T-cell (primary cell): ENCODE data around the gene LHB. TPM values are rescaled to one million over a fixed set of nuclear protein-coding genes. Genes with fewer than 3 reads are reported as not detected.
A peak's percentile ranks its signal among the peaks of the same experiment; 100 is the strongest.

ENCODE experiments used
- ATAC-seq, 4 experiments: fragments of 200-7000 bp in 3 of 4; fragments of 150-1000 bp in 1 of 4; cut with Tn5 transposase; replicated peaks in 1 of 4; 1 replicate in 3 of 4; 2 replicates in 1 of 4; pipeline ENCODE4 v1.10.0; 2021; ENCODE audit warnings: moderate library complexity in 3 of 4, mild to moderate bottlenecking in 2 of 4, moderate number of reproducible peaks in 1 of 4
- CTCF ChIA-PET, 2 donors: fragments of 300-600 bp; sonication (Branson Sonifier 250); formaldehyde crosslinking; loops; one replicate each; lab custom pipeline; 2022; ENCODE audit warnings: antibody characterized with exemption in 2 of 2; lab: Charles Lee
- POLR2A ChIA-PET, 2 donors: fragments of 300-600 bp; sonication (Branson Sonifier 250); formaldehyde crosslinking; loops; one replicate each; lab custom pipeline; 2022; ENCODE audit warnings: antibody characterized with exemption in 2 of 2; lab: Charles Lee
- DNase-seq, 35 experiments: peaks; one replicate each; pipeline versions ENCODE4 v3.0.0 to v3.0.0-alpha.2; 2013 to 2023
- H3K27ac ChIP-seq: one replicate; pipeline ENCODE4 v1.5.1; 2013; ENCODE audit warnings: low read length
- H3K27me3 ChIP-seq, 2 experiments: replicated peaks in 1 of 2; 1 replicate in 1 of 2; 2 replicates in 1 of 2; pipeline versions ENCODE4 v1.6.1 to v1.7.0; 2013; ENCODE audit warnings: low read length in 1 of 2, mixed read lengths in 1 of 2; ENCODE audit not compliant: control insufficient read depth in 2 of 2, insufficient read depth in 2 of 2; ENCODE audit errors: extremely low read depth in 1 of 2
- H3K36me3 ChIP-seq, 2 donors: 1 replicate in 1 of 2; 2 replicates in 1 of 2; pipeline versions ENCODE4 v1.6.1 to v1.7.0; 2013; ENCODE audit warnings: low read length in 1 of 2; ENCODE audit not compliant: control insufficient read depth in 2 of 2, insufficient read depth in 1 of 2; ENCODE audit errors: extremely low read depth in 1 of 2
- H3K4me1 ChIP-seq, 2 experiments: 1 replicate in 1 of 2; 2 replicates in 1 of 2; pipeline versions ENCODE4 v1.6.1 to v1.7.0; 2013; ENCODE audit warnings: low read length in 2 of 2, mixed read lengths in 1 of 2; ENCODE audit not compliant: insufficient read depth in 2 of 2, control insufficient read depth in 1 of 2; ENCODE audit errors: extremely low read depth in 1 of 2
- H3K4me3 ChIP-seq, 2 donors: 1 replicate in 1 of 2; 2 replicates in 1 of 2; pipeline versions ENCODE4 v1.5.1 to v1.7.0; 2013; ENCODE audit warnings: mild to moderate bottlenecking in 2 of 2, low read length in 1 of 2, moderate library complexity in 1 of 2; ENCODE audit not compliant: control insufficient read depth in 1 of 2; ENCODE audit errors: extremely low read depth in 1 of 2
- H3K9me3 ChIP-seq: 2 replicates; pipeline ENCODE4 v1.7.0; 2013
- H3K27ac Mint-ChIP-seq, 2 donors: one replicate each; pipeline ENCODE4 v1.8.0; 2020 to 2021; ENCODE audit warnings: mild to moderate bottlenecking in 2 of 2, mixed read lengths in 2 of 2
- H3K27me3 Mint-ChIP-seq, 2 donors: one replicate each; pipeline ENCODE4 v1.8.0; 2021 to 2022; ENCODE audit warnings: mixed read lengths in 2 of 2
- H3K36me3 Mint-ChIP-seq: one replicate; pipeline ENCODE4 v1.8.0; 2021; ENCODE audit warnings: mixed read lengths
- H3K4me1 Mint-ChIP-seq, 3 donors: one replicate each; pipeline ENCODE4 v1.8.0; 2020 to 2022; ENCODE audit warnings: mixed read lengths in 3 of 3, mild to moderate bottlenecking in 1 of 3
- H3K4me3 Mint-ChIP-seq, 3 donors: one replicate each; pipeline ENCODE4 v1.8.0; 2020 to 2022; ENCODE audit warnings: mild to moderate bottlenecking in 3 of 3, mixed read lengths in 3 of 3, moderate library complexity in 3 of 3
- H3K9me3 Mint-ChIP-seq, 3 donors: one replicate each; pipeline ENCODE4 v1.8.0; 2020 to 2022; ENCODE audit warnings: mixed read lengths in 3 of 3
- whole genome bisulfite sequencing: methylation state at CpG from one replicate; pipeline ENCODE4 v1.1.5; 2013; ENCODE audit warnings: missing lambda C conversion rate; ENCODE audit not compliant: insufficient coverage; 5-methylcytosine and 5-hydroxymethylcytosine counted together
- total RNA-seq, 35 experiments: library from RNA in 6 of 35; stranded (reverse) in 6 of 35; fragments of 120-200 nt in 1 of 35; gene quantifications; one replicate each; pipeline versions ENCODE4 v1.2.1 to v1.2.4 and lab custom pipeline; 2013 to 2026

LHB gene
- total RNA-seq, 5 donors from 2014 or later (not counting 1 experiment from before 2014, with no cell fraction given): 0.57 TPM; not detected in 4

DNA sequence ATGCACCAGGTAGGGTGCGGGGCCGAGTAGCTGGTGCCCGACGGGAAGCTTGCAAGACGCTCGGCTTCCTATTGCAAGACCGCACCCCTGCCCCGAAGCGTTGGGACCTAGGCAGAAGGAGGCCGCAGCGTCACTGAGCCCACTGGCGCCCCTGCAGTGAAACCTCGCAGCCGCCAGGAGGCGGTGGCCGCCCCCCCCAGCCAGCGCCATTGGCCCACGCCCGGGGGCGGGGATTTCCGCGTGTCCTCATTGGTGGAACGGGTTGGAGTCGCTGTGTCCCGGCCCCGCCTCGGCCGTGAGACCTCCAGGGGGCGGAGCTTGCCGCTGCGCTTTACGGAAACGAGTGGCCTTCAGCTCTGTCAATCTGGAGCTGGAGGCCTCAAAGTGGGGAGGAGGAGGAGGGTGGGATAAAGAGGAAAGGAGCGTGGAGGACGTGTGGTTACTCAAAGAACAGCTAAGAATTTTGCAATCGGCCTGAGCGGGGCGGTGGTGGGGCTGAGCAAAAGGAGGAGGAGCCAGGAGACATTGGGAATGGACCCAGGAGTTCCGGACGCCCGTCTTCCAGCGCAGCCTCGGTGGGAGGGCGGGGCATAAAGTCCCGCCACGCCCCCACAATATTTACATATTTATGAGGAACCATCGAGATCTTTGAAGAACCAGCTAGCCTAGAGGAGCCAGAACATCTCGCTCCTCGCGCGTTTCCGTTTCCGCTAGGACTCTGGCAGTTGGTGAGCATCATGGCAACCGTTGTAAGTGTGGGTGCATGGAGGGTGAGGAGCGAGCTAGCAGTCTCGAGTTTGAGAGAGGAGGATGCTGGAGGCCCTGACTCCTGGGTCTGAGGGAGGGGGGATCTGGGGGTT lies 23.5 kb downstream of the LHB start, which contains the start of the genes GYS1 and RUVBL2:
GYS1 (minus strand) TSS at position 135 of the 860 bp plus-strand sequence. CDS start 197 bp downstream, outside the sequence.
RUVBL2 (plus strand) TSS at position 713 of the 860 bp plus-strand sequence; CDS start at position 738, 25 bp downstream.
- Histone ChIP-seq H3K4me3 (peak within 1 kb of the TSS; percentile 84 to 95), H3K27me3 (no peaks in the 10 kb centered on the region), H3K9me3 (no peaks in the 10 kb centered on the region), H3K27ac (peak within 1 kb of the TSS; percentile 86), H3K36me3 (peaks cover 0 to 4% of the 10 kb centered on the region in 2 donors), H3K4me1 (peaks cover 3 to 41% of the 10 kb centered on the region in 2 experiments)
- ChIA-PET CTCF (interaction anchor here (0.5 to 1.9 kb wide), 46 partner anchors 10 to 857 kb away, joined by 3 to 16 read pairs (median 4); partner anchors contain the start of genes AP2A1 (in 1 of the 2), DBP (in 1 of the 2), HSD17B14 (in 1 of the 2) and LIN7B (in 1 of the 2)), POLR2A (interaction anchor here (0.5 to 1.1 kb wide), 11 partner anchors 31 to 1954 kb away, joined by 3 to 5 read pairs (median 3); partner anchors contain the start of gene NUCB1 (in 1 of the 2))
- Mint-ChIP-seq H3K4me1 (peaks cover 40 to 54% (median 46%) of the 10 kb centered on the region in 3 donors), H3K27ac (peak within 1 kb of the TSS; percentile 92 to 95), H3K27me3 (no peaks in the 10 kb centered on the region), H3K36me3 (peaks cover 11% of the 10 kb centered on the region), H3K9me3 (no peaks in the 10 kb centered on the region), H3K4me3 (peak within 1 kb of the TSS; percentile 92 to 95 (median 94))
- DNase-seq: peak; percentile 97 to 100 (median 99)
- WGBS: 0% methylated on average over 44 of the region's 56 CpGs
- ATAC-seq: peak; percentile 89 to 96 (median 94)

DNA sequence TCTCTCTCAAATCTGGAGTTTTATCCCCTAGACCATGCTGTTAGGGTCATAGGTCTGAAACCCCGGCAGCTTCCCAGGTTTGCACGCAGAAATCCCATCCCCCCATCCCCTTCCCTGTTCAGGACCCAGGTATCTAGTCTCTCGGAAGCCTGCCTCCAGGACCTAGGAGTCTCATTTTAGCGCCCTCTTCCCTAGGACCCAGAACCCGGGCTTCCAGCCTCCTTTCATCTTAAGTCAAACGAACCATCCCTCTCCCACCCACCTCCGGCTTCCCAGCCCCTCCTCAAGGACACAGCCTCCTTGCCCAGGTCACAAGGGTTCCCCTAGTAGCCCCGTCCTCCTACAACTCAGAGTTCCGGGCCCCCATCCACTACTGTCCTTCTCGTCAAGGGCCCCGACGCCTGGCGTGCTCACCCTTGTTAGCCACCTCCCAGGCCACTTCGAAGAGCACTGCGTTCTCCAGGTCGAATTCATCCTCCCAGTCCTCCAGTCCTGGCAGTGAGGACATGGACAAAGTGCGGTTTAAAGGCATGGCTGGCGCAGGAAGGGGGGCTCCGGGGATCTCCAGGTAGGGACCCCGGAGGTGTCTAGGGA lies 24.2 kb downstream of the LHB start:
- Mint-ChIP-seq H3K36me3 (peaks cover 11% of the 10 kb centered on the region), H3K27me3 (no peaks in the 10 kb centered on the region), H3K27ac (peak overlapping the region; percentile 92 to 95), H3K9me3 (no peaks in the 10 kb centered on the region), H3K4me3 (peak overlapping the region; percentile 92 to 95 (median 94)), H3K4me1 (peaks cover 37 to 57% (median 46%) of the 10 kb centered on the region in 3 donors)
- Histone ChIP-seq H3K9me3 (no peaks in the 10 kb centered on the region), H3K27ac (peak overlapping the region; percentile 72), H3K36me3 (peaks cover 0 to 10% of the 10 kb centered on the region in 2 donors), H3K4me3 (peak overlapping the region; percentile 84 to 95), H3K4me1 (peaks cover 3 to 41% of the 10 kb centered on the region in 2 experiments), H3K27me3 (no peaks in the 10 kb centered on the region)
- CTCF ChIA-PET: interaction anchor here (0.9 to 1.9 kb wide), 18 partner anchors 9 to 858 kb away, joined by 3 to 16 read pairs (median 4); partner anchors contain the start of genes NUCB1 (in 1 of the 2) and PTOV1 (in 1 of the 2)
- whole genome bisulfite sequencing: 0% methylated on average over 16 of the region's 20 CpGs
- ATAC-seq (no peak), DNase-seq (peak in 4 of 35 experiments; percentile 11 to 13 (median 11))
- POLR2A ChIA-PET: interaction anchor here in 1 of 2 donors (0.6 to 1.1 kb wide), 3 partner anchors 121 to 882 kb away, joined by 3 to 5 read pairs (median 3); partner anchors contain the start of gene PLA2G4C

DNA sequence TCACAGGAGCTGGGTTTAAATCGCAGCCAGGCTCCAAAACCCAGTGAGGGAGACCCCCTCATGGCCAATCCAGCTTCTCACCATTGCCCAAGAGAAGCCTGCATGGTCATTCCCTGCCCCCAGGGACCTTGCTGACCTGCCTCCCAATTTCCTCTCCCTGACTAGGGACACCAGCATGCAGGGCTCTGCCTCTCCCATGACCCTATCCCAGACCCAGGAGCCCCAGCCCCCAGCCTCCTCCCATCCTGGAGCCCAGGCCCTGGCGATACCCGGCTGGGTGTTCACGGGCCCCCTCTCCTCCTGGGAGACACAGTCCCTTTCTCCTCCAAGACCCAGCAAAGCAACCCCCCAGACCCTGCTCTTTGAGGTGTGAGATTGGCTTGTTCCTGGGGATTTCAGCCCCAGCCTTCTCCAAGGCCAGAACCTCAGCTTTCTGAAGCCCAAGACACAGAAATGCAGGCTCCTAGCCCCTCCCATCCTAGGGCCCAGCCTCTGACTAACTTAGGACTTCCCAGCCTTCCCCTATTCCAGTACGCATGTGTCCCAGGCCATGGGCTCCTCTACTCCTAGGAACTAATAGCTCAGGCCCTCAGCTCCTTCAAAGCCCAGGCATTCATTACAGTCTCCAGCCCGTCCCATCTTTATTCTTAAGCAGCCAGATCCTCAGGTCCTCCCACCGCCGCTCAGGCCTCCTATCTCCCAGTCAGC lies 24.9 kb downstream of the LHB start:
- DNase-seq (no peak), ATAC-seq (no peak)
- ChIA-PET CTCF (interaction anchor here in 1 of 2 donors (0.6 to 1.9 kb wide), 3 partner anchors 9 to 232 kb away, joined by 3 to 16 read pairs (median 3); no protein-coding TSS in a partner anchor), POLR2A (interaction anchor here in 1 of 2 donors (0.6 kb wide), 1 partner anchor 882 kb away, joined by 3 read pairs; the partner anchor contains the start of gene PLA2G4C)
- no peak overlapping the region for H3K27ac ChIP-seq
- 49% methylated on average over 4 of the region's 8 CpGs for WGBS
- H3K4me3 ChIP-seq: peak overlapping the region; percentile 84 to 95
- Mint-ChIP-seq H3K4me1 (peaks cover 37 to 59% (median 44%) of the 10 kb centered on the region in 3 donors), H3K36me3 (peaks cover 14% of the 10 kb centered on the region), H3K9me3 (no peaks in the 10 kb centered on the region), H3K27me3 (no peaks in the 10 kb centered on the region), H3K4me3 (peak overlapping the region; percentile 92 to 95 (median 94)), H3K27ac (peak overlapping the region; percentile 92 to 95)
- H3K27me3 ChIP-seq: no peaks in the 10 kb centered on the region
- H3K36me3 ChIP-seq: peaks cover 0 to 10% of the 10 kb centered on the region in 2 donors
- H3K9me3 ChIP-seq: no peaks in the 10 kb centered on the region
- H3K4me1 ChIP-seq: peaks cover 3 to 41% of the 10 kb centered on the region in 2 experiments

DNA sequence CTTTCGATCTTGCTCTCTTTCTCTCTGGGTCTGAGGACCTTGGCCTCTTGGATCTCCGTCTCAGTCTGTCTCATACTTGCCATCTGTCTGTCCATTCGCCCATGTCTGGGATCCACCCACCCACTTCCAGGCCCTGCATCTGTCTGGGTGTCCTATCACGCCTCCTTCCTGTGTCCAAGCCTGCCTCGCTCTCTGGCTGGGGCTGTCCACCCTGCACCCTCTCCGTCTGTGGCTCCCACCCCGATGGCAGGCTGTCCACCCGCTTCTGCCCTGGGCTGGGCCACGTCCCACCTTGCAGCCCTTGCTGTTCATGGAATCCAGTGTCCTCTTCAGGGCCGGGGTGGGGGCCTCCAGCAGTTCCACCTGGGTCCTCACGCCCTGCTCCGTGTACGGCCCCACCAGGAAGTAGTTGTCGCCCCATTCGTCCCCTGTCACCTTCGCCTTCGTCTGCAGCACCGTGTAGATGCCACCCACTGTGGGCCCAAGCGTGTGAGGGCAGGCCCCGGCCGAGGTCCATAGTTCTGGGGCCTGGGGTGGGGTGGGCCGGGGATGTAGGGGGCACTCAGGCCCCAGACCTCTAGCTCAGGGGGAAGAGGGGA lies 25.8 kb downstream of the LHB start:
- no peaks in the 10 kb centered on the region for H3K27me3 Mint-ChIP-seq
- H3K4me1 Mint-ChIP-seq: peaks cover 37 to 59% (median 42%) of the 10 kb centered on the region in 3 donors
- peaks cover 14% of the 10 kb centered on the region for H3K36me3 Mint-ChIP-seq

DNA sequence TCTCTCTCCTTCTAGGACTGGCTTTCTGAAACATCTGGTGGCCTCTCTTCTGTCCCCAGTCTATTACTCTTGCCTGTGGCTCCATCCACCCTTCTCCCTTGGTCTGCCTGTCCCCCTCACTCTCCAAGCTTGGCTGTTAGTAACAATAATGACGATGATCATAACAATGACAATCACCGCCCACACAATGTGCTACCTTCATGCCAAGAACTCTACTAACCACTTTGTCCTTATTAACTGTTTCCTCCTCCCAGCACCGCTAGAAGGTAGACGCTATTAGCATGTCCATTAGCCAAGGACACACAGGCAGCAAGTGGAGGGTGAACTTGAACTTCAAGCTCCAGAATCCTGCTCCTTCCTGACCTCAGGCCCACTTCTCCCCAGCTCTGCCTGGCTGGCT lies 26.5 kb downstream of the LHB start:
- ATAC-seq: no peak
- Mint-ChIP-seq H3K9me3 (no peaks in the 10 kb centered on the region), H3K4me3 (no peak overlapping the region), H3K4me1 (peaks cover 37 to 58% (median 41%) of the 10 kb centered on the region in 3 donors), H3K27ac (peak overlapping the region in 1 of 2 donors; percentile 1), H3K36me3 (peaks cover 16% of the 10 kb centered on the region), H3K27me3 (no peaks in the 10 kb centered on the region)
- Histone ChIP-seq H3K27me3 (no peaks in the 10 kb centered on the region), H3K4me1 (peaks cover 3 to 39% of the 10 kb centered on the region in 2 experiments), H3K27ac (no peak overlapping the region), H3K9me3 (no peaks in the 10 kb centered on the region), H3K36me3 (peaks cover 0 to 12% of the 10 kb centered on the region in 2 donors), H3K4me3 (no peak overlapping the region)
- DNase-seq: no peak
- ChIA-PET POLR2A (no interaction called here), CTCF (no interaction called here)
- WGBS: 88% methylated on average over 4 of the region's 4 CpGs

More for the DNA sequence above, 25.8 kb downstream of the LHB start:
- no peak for ATAC-seq
- CTCF ChIA-PET: interaction anchor here in 1 of 2 donors (0.6 kb wide), 2 partner anchors 11 to 231 kb away, joined by 3 read pairs; no protein-coding TSS in a partner anchor
- Mint-ChIP-seq H3K4me3 (peak overlapping the region in 2 of 3 donors; percentile 17 to 94), H3K27ac (no peak overlapping the region), H3K9me3 (no peaks in the 10 kb centered on the region)
- WGBS: 96% methylated on average over 22 of the region's 22 CpGs
- peaks cover 3 to 41% of the 10 kb centered on the region in 2 experiments for H3K4me1 ChIP-seq
- POLR2A ChIA-PET: no interaction called here
- peaks cover 0 to 10% of the 10 kb centered on the region in 2 donors for H3K36me3 ChIP-seq
- no peaks in the 10 kb centered on the region for H3K27me3 ChIP-seq
- no peak overlapping the region for H3K4me3 ChIP-seq
- no peaks in the 10 kb centered on the region for H3K9me3 ChIP-seq
- no peak overlapping the region for H3K27ac ChIP-seq
- DNase-seq: no peak
